SU-DHL-6 (cell line): ENCODE measurements around the gene DTNA.

Experiments used
- H2AFZ ChIP-seq: fragments of 200-600 bp; sonication (generic); 2 replicates; pipeline ENCODE4 v1.6.1; 2014; ENCODE audit warnings: low read depth, mild to moderate bottlenecking, moderate library complexity, mixed read lengths, antibody characterized with exemption, low read length; ENCODE audit not compliant: severe bottlenecking
- H3F3A ChIP-seq: fragments of 200-600 bp; shearing (Covaris generic); 2 replicates; pipeline ENCODE4 v1.6.0; 2016; ENCODE audit warnings: antibody characterized with exemption, mild to moderate bottlenecking; ENCODE audit not compliant: insufficient read depth
- H3K27ac ChIP-seq: fragments of 200-600 bp; sonication (generic); 2 replicates; pipeline ENCODE4 v1.5.1; 2016; ENCODE audit warnings: low read depth, mild to moderate bottlenecking, low read length, moderate library complexity, mixed read lengths
- H3K27me3 ChIP-seq: fragments of 200-600 bp; sonication (generic), shearing (Covaris generic); 2 replicates; pipeline ENCODE4 v1.6.0; 2014; ENCODE audit warnings: mild to moderate bottlenecking, low read length
- H3K36me3 ChIP-seq: fragments of 200-600 bp; sonication (generic); 2 replicates; pipeline ENCODE4 v1.6.1; 2014; ENCODE audit warnings: mild to moderate bottlenecking, low read length, mixed read lengths
- H3K4me2 ChIP-seq: fragments of 300-600, 200-600 bp; shearing (Covaris generic), sonication (generic); 2 replicates; pipeline ENCODE4 v1.6.0; 2014; ENCODE audit warnings: low read length, low read depth, mild to moderate bottlenecking; ENCODE audit not compliant: poor library complexity, severe bottlenecking
- H3K4me3 ChIP-seq: fragments of 200-600 bp; sonication (generic); 2 replicates; pipeline ENCODE4 v1.5.1; 2014; ENCODE audit warnings: antibody characterized with exemption, low read length, mild to moderate bottlenecking, mixed read lengths; ENCODE audit not compliant: insufficient read depth, poor library complexity, severe bottlenecking
- H3K79me2 ChIP-seq: fragments of 200-600 bp; sonication (generic); 2 replicates; pipeline ENCODE4 v1.6.1; 2014; ENCODE audit warnings: mild to moderate bottlenecking, low read length, moderate library complexity; ENCODE audit not compliant: insufficient read depth
- H3K9ac ChIP-seq: fragments of 200-600 bp; sonication (generic); 2 replicates; pipeline ENCODE4 v1.7.0; 2014; ENCODE audit warnings: mild to moderate bottlenecking, low read length
- H3K9me2 ChIP-seq: fragments of 200-600 bp; sonication (generic); replicated peaks from 2 replicates; pipeline ENCODE4 v1.6.1; 2014; ENCODE audit warnings: low read length; ENCODE audit not compliant: insufficient read depth
- H3K9me3 ChIP-seq: fragments of 200-600 bp; sonication (generic); 2 replicates; pipeline ENCODE4 v1.6.1; 2014; ENCODE audit warnings: low read length, mixed read lengths; ENCODE audit not compliant: insufficient read depth
- H4K20me1 ChIP-seq: fragments of 200-600 bp; sonication (generic); 2 replicates; pipeline ENCODE4 v1.6.1; 2014; ENCODE audit warnings: low read depth, mild to moderate bottlenecking, antibody characterized with exemption, low read length, moderate library complexity, mixed read lengths
- EZH2phosphoT487 ChIP-seq: fragments of 200-600 bp; sonication (generic), shearing (Covaris generic); conservative IDR thresholded peaks from 2 replicates; pipeline ENCODE4 v1.6.1; 2018; ENCODE audit warnings: mild to moderate bottlenecking, antibody characterized with exemption, low read length, moderate library complexity, mixed read lengths
- TF ChIP-seq, protein P1 (sequence below): fragments of 200-600 bp; sonication (generic); IDR thresholded peaks from one replicate; pipeline ENCODE4 v1.5.1; 2017; ENCODE audit warnings: antibody characterized with exemption, mild to moderate bottlenecking, low read length, moderate library complexity; ENCODE audit not compliant: insufficient read depth, poor library complexity, severe bottlenecking

Gene DTNA

GRCh38 chr18:34709750-34710441, at the start of gene DTNA:
Gene DTNA (plus strand): TSS chr18:34710298. CDS start chr18:34755977, 45,679 bp downstream.
- H3K4me3 ChIP-seq = no peak within 1 kb of the TSS
- no peak within 1 kb of the TSS for H3K9ac ChIP-seq
- H2AFZ ChIP-seq = no peak within 1 kb of the TSS
- no peak within 1 kb of the TSS for H3K4me2 ChIP-seq
- H4K20me1 ChIP-seq = no peaks in the 10 kb centered on the region
- H3K79me2 ChIP-seq = no peaks in the 10 kb centered on the region
- TF ChIP-seq, protein P1, sequence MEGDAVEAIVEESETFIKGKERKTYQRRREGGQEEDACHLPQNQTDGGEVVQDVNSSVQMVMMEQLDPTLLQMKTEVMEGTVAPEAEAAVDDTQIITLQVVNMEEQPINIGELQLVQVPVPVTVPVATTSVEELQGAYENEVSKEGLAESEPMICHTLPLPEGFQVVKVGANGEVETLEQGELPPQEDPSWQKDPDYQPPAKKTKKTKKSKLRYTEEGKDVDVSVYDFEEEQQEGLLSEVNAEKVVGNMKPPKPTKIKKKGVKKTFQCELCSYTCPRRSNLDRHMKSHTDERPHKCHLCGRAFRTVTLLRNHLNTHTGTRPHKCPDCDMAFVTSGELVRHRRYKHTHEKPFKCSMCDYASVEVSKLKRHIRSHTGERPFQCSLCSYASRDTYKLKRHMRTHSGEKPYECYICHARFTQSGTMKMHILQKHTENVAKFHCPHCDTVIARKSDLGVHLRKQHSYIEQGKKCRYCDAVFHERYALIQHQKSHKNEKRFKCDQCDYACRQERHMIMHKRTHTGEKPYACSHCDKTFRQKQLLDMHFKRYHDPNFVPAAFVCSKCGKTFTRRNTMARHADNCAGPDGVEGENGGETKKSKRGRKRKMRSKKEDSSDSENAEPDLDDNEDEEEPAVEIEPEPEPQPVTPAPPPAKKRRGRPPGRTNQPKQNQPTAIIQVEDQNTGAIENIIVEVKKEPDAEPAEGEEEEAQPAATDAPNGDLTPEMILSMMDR = no peak
- no peak for TF ChIP-seq EZH2phosphoT487
- no peak within 1 kb of the TSS for H3K27ac ChIP-seq
- no peaks in the 10 kb centered on the region for H3K9me2 ChIP-seq
- no peaks in the 10 kb centered on the region for H3F3A ChIP-seq
- no peaks in the 10 kb centered on the region for H3K9me3 ChIP-seq
- H3K36me3 ChIP-seq = no peaks in the 10 kb centered on the region
- H3K27me3 ChIP-seq = no peaks in the 10 kb centered on the region

GRCh38 chr18:34660572-34660971, 49.5 kb upstream of the DTNA start:
- TF ChIP-seq EZH2phosphoT487 = no peak
- TF ChIP-seq, protein P1 = no peak
- Histone ChIP-seq H3K27me3 (no peaks in the 10 kb centered on the region), H3F3A (no peaks in the 10 kb centered on the region), H4K20me1 (no peaks in the 10 kb centered on the region), H3K9me2 (no peaks in the 10 kb centered on the region; the same call in 1 of the 2 replicates), H3K4me2 (no peak overlapping the region), H3K4me3 (no peak overlapping the region), H2AFZ (no peak overlapping the region), H3K9me3 (no peaks in the 10 kb centered on the region), H3K9ac (no peak overlapping the region), H3K79me2 (no peaks in the 10 kb centered on the region), H3K36me3 (no peaks in the 10 kb centered on the region), H3K27ac (no peak overlapping the region)

- no peaks in the 10 kb centered on the region for H3K79me2 ChIP-seq
- no peak overlapping the region for H3K27ac ChIP-seq
- H3K27me3 ChIP-seq = no peaks in the 10 kb centered on the region
- H2AFZ ChIP-seq = no peak overlapping the region
- H3K4me2 ChIP-seq = no peak overlapping the region
- H3K9ac ChIP-seq = no peak overlapping the region
- TF ChIP-seq, protein P1 = peak; percentile 94
- TF ChIP-seq EZH2phosphoT487 = no peak
- no peaks in the 10 kb centered on the region for H3K9me3 ChIP-seq
- no peaks in the 10 kb centered on the region; the same call in 1 of the 2 replicates for H3K9me2 ChIP-seq
- no peak overlapping the region for H3K4me3 ChIP-seq
- no peaks in the 10 kb centered on the region for H3F3A ChIP-seq
- no peaks in the 10 kb centered on the region for H3K36me3 ChIP-seq
- no peaks in the 10 kb centered on the region for H4K20me1 ChIP-seq
These were observed 48.5 kb upstream of the DTNA start for GRCh38 chr18:34661464-34662087.
